Activated CD4-positive, alpha-beta T cell treated with anti-CD3 and anti-CD28 coated beads for 48 hours (primary cell): ENCODE data around the gene CLCN1.

Source experiments
- DNase-seq: peaks from one replicate; pipeline ENCODE4 v3.0.0-alpha.2; 2020

The CLCN1 gene

GRCh38 chr7:143296686-143297085, 19.2 kb upstream of the CLCN1 start:
- no peak for DNase-seq

GRCh38 chr7:143299346-143299745, 16.6 kb upstream of the CLCN1 start:
- DNase-seq = no peak

- DNase-seq = peak; percentile 70
Measured at GRCh38 chr7:143299840-143300239, 16.1 kb upstream of the CLCN1 start.

- no peak for DNase-seq
Measured at GRCh38 chr7:143300959-143301935, 14.7 kb upstream of the CLCN1 start.

GRCh38 chr7:143303733-143304132, 12.2 kb upstream of the CLCN1 start:
- no peak for DNase-seq

- DNase-seq = no peak
Measured at GRCh38 chr7:143304938-143305337, 11.0 kb upstream of the CLCN1 start.

- peak; percentile 87 for DNase-seq
Measured at GRCh38 chr7:143305423-143306070, 10.4 kb upstream of the CLCN1 start.

- DNase-seq = no peak
Measured at GRCh38 chr7:143308632-143309031, 7.3 kb upstream of the CLCN1 start.

GRCh38 chr7:143314127-143314526, 1.8 kb upstream of the CLCN1 start:
- no peak for DNase-seq

GRCh38 chr7:143316492-143316891, 581 bp downstream of the CLCN1 start:
- DNase-seq = no peak

GRCh38 chr7:143318661-143319060, 2.8 kb downstream of the CLCN1 start:
- DNase-seq = no peak

GRCh38 chr7:143320620-143321019, 4.7 kb downstream of the CLCN1 start:
- no peak for DNase-seq

GRCh38 chr7:143321242-143321641, 5.3 kb downstream of the CLCN1 start:
- no peak for DNase-seq

- DNase-seq = no peak
Measured at GRCh38 chr7:143321734-143322133, 5.8 kb downstream of the CLCN1 start.

- no peak for DNase-seq
Measured at GRCh38 chr7:143322760-143323633, 7.1 kb downstream of the CLCN1 start.

GRCh38 chr7:143323653-143324052, 7.7 kb downstream of the CLCN1 start:
- DNase-seq = no peak

- DNase-seq = no peak
Measured at GRCh38 chr7:143325240-143325639, 9.3 kb downstream of the CLCN1 start.

GRCh38 chr7:143327903-143328302, 12.0 kb downstream of the CLCN1 start:
- no peak for DNase-seq

- no peak for DNase-seq
Measured at GRCh38 chr7:143329471-143330170, 13.7 kb downstream of the CLCN1 start.

- no peak for DNase-seq
Measured at GRCh38 chr7:143331179-143331801, 15.4 kb downstream of the CLCN1 start.

GRCh38 chr7:143334244-143334643, 18.3 kb downstream of the CLCN1 start:
- no peak for DNase-seq

GRCh38 chr7:143337216-143337615, 21.3 kb downstream of the CLCN1 start:
- no peak for DNase-seq
